Caco-2 (cell line): ENCODE data around the gene IL32. TPM values are rescaled to one million over a fixed set of nuclear protein-coding genes. Genes with fewer than 3 reads are reported as not detected.

Experiments
- BruUV-seq: library from RNA; stranded (reverse); fragments of 400-500 nt; replicated peaks from 2 replicates; lab custom pipeline; 2021; lab: Mats Ljungman, UMichigan
- CTCF ChIA-PET: fragments of 300-600 bp; sonication (Branson Sonifier 250); formaldehyde crosslinking; loops from one replicate; lab custom pipeline; 2022; ENCODE audit warnings: antibody characterized with exemption; lab: Charles Lee
- POLR2A ChIA-PET: fragments of 300-600 bp; sonication (Branson Sonifier 250); formaldehyde crosslinking; loops from one replicate; lab custom pipeline; 2022; ENCODE audit warnings: antibody characterized with exemption; lab: Charles Lee
- DNase-seq, 2 experiments: peaks; one replicate each; pipeline versions ENCODE4 v3.0.0 to v3.0.0-alpha.2; 2020 to 2022
- H3K27me3 ChIP-seq: replicated peaks from 2 replicates; pipeline ENCODE4 v1.6.0; 2011; ENCODE audit warnings: low read length; ENCODE audit not compliant: control insufficient read depth, insufficient read depth
- H3K36me3 ChIP-seq: 2 replicates; pipeline ENCODE4 v1.5.1; 2011; ENCODE audit warnings: low read length; ENCODE audit not compliant: control insufficient read depth, insufficient read depth
- H3K4me1 ChIP-seq: fragments of 250-450 bp; sonication (Bioruptor Pico); 2 replicates; pipeline ENCODE4 v1.5.1; 2020; ENCODE audit warnings: mild to moderate bottlenecking
- H3K4me3 ChIP-seq: 2 replicates; pipeline ENCODE4 v1.5.1; 2011; ENCODE audit warnings: low read depth, mild to moderate bottlenecking, control low read depth, low read length
- H3K9me3 ChIP-seq: fragments of 250-450 bp; sonication (Bioruptor Pico); 2 replicates; pipeline ENCODE4 v1.5.1; 2020; ENCODE audit warnings: mild to moderate bottlenecking, moderate library complexity
- H3K27ac Mint-ChIP-seq: one replicate; pipeline ENCODE4 v1.8.0; 2022; ENCODE audit warnings: mixed read lengths; ENCODE audit not compliant: unreplicated experiment
- H3K27me3 Mint-ChIP-seq: one replicate; pipeline ENCODE4 v1.8.0; 2022; ENCODE audit warnings: mixed read lengths; ENCODE audit not compliant: insufficient read depth, unreplicated experiment
- H3K36me3 Mint-ChIP-seq: one replicate; pipeline ENCODE4 v1.8.0; 2022; ENCODE audit warnings: mild to moderate bottlenecking, mixed read lengths; ENCODE audit not compliant: insufficient read depth, unreplicated experiment
- H3K4me1 Mint-ChIP-seq: one replicate; pipeline ENCODE4 v1.8.0; 2022; ENCODE audit warnings: low read depth, mixed read lengths; ENCODE audit not compliant: unreplicated experiment
- H3K4me3 Mint-ChIP-seq: one replicate; pipeline ENCODE4 v1.8.0; 2022; ENCODE audit warnings: mild to moderate bottlenecking, moderate library complexity, mixed read lengths; ENCODE audit not compliant: unreplicated experiment
- H3K9me3 Mint-ChIP-seq: one replicate; pipeline ENCODE4 v1.8.0; 2022; ENCODE audit warnings: mixed read lengths; ENCODE audit not compliant: unreplicated experiment
- CTCF ChIP-seq, 2 experiments: fragments of 200-600 bp in 1 of 2; IDR thresholded peaks; 1 replicate in 1 of 2; 2 replicates in 1 of 2; pipeline versions ENCODE4 v1.5.1 to v1.8.0; 2011 to 2022; ENCODE audit warnings: antibody characterized with exemption in 1 of 2, control low read depth in 1 of 2, inconsistent platforms in 1 of 2, low read depth in 1 of 2, low read length in 1 of 2, mild to moderate bottlenecking in 1 of 2, moderate library complexity in 1 of 2; ENCODE audit not compliant: insufficient read depth in 1 of 2, severe bottlenecking in 1 of 2, unreplicated experiment in 1 of 2
- intact Hi-C: fragments of 100-400 bp; cut with micrococcal nuclease; formaldehyde crosslinking; loops from one replicate; pipeline ENCODE4 v1.10.0; 2022; ENCODE audit not compliant: unreplicated experiment
- total RNA-seq: library from RNA; stranded (reverse); gene quantifications from 2 replicates; pipeline ENCODE4 v1.2.3, GENCODE V29; 2022

IL32 gene
- total RNA-seq, 1 experiment from 2014 or later = 149 TPM

- H3K4me3 Mint-ChIP-seq = peak overlapping the region; percentile 12
- H3K4me1 Mint-ChIP-seq = peaks cover 7% of the 10 kb centered on the region
- H3K36me3 Mint-ChIP-seq = peaks cover 41% of the 10 kb centered on the region
- peak overlapping the region; percentile 57 for H3K27ac Mint-ChIP-seq
- no peak for TF ChIP-seq CTCF (IDR thresholded peaks at IDR 0.05; ENCODE audit: insufficient read depth in 1 of 2, low read depth in 1 of 2, low read length in 1 of 2, severe bottlenecking in 1 of 2, unreplicated experiment in 1 of 2)
- no TSS peak for BruUV-seq
- no peaks in the 10 kb centered on the region for H3K9me3 Mint-ChIP-seq
- H3K9me3 ChIP-seq = no peaks in the 10 kb centered on the region
- H3K36me3 ChIP-seq = peaks cover 6% of the 10 kb centered on the region
- no peaks in the 10 kb centered on the region for H3K27me3 ChIP-seq
- no peak for DNase-seq
- H3K4me3 ChIP-seq = no peak overlapping the region
- ChIA-PET POLR2A (no interaction called here), CTCF (interaction anchor here (0.5 to 2.9 kb wide), 12 partner anchors 9 to 662 kb away, joined by 3 to 33 read pairs (median 6); partner anchors contain the start of genes TNFRSF12A and ZNF205)
- peaks cover 7% of the 10 kb centered on the region for H3K4me1 ChIP-seq
- H3K27me3 Mint-ChIP-seq = no peaks in the 10 kb centered on the region
- intact Hi-C loops = no loop called here
Measured at GRCh38 chr16:3030222-3031212, 34.9 kb upstream of the IL32 start.

GRCh38 chr16:3032624-3033023 lies 32.8 kb upstream of the IL32 start:
- Mint-ChIP-seq H3K4me3 (no peak overlapping the region), H3K9me3 (no peaks in the 10 kb centered on the region), H3K27me3 (no peaks in the 10 kb centered on the region), H3K4me1 (no peaks in the 10 kb centered on the region), H3K36me3 (peaks cover 22% of the 10 kb centered on the region), H3K27ac (no peak overlapping the region)
- Histone ChIP-seq H3K4me1 (peaks cover 7% of the 10 kb centered on the region), H3K4me3 (no peak overlapping the region), H3K36me3 (0 out of 2 replicates have a peak, but pooled peaks cover 2% of the 10 kb centered on the region), H3K27me3 (no peaks in the 10 kb centered on the region), H3K9me3 (no peaks in the 10 kb centered on the region)
- intact Hi-C loops = no loop called here
- ChIA-PET POLR2A (no interaction called here), CTCF (interaction anchor here (1.3 to 2.3 kb wide), 4 partner anchors 12 to 91 kb away, joined by 4 to 21 read pairs (median 8); no protein-coding TSS in a partner anchor)
- BruUV-seq = no TSS peak
- no peak for DNase-seq
- no peak for TF ChIP-seq CTCF (IDR thresholded peaks at IDR 0.05; ENCODE audit: insufficient read depth in 1 of 2, low read depth in 1 of 2, low read length in 1 of 2, severe bottlenecking in 1 of 2, unreplicated experiment in 1 of 2)

GRCh38 chr16:3035289-3035971 lies 30.0 kb upstream of the IL32 start:
- Histone ChIP-seq H3K27me3 (no peaks in the 10 kb centered on the region), H3K4me3 (peak overlapping the region; percentile 67), H3K9me3 (no peaks in the 10 kb centered on the region), H3K4me1 (peaks cover 4% of the 10 kb centered on the region), H3K36me3 (no peaks in the 10 kb centered on the region)
- no peak for TF ChIP-seq CTCF (IDR thresholded peaks at IDR 0.05; ENCODE audit: insufficient read depth in 1 of 2, low read depth in 1 of 2, low read length in 1 of 2, severe bottlenecking in 1 of 2, unreplicated experiment in 1 of 2)
- H3K4me3 Mint-ChIP-seq = peak overlapping the region; percentile 73
- DNase-seq = no peak
- BruUV-seq = no TSS peak
- H3K36me3 Mint-ChIP-seq = peaks cover 6% of the 10 kb centered on the region
- POLR2A ChIA-PET = interaction anchor here (1.3 kb wide), 1 partner anchor 15 kb away, joined by 3 read pairs; the partner anchor contains the start of gene TNFRSF12A
- intact Hi-C loops = no loop called here
- H3K27me3 Mint-ChIP-seq = no peaks in the 10 kb centered on the region
- CTCF ChIA-PET = interaction anchor here (0.6 to 1.1 kb wide), 2 partner anchors 19 to 23 kb away, joined by 3 to 6 read pairs; no protein-coding TSS in a partner anchor
- no peaks in the 10 kb centered on the region for H3K9me3 Mint-ChIP-seq
- H3K4me1 Mint-ChIP-seq = no peaks in the 10 kb centered on the region
- H3K27ac Mint-ChIP-seq = peak overlapping the region; percentile 35
